ENCODE data around the gene ZBTB20.

The ZBTB20 gene

GRCh38 chr3:114732353-114732752, 414.7 kb downstream of the ZBTB20 start:
- DNase-seq (ENCODE audit: extremely low read depth, low read depth), result no peak
- no peak for TF ChIP-seq CTCF (IDR thresholded peaks at IDR 0.05; ENCODE audit: low read depth, low read length, missing control alignments)
- H3K4me3 ChIP-seq (replicated peaks; ENCODE audit: low read depth, low read length), result no peak overlapping the region

- DNase-seq (ENCODE audit: extremely low read depth, low read depth), result no peak
- H3K4me3 ChIP-seq (replicated peaks; ENCODE audit: low read depth, low read length), result no peak overlapping the region
- no peak for TF ChIP-seq CTCF (IDR thresholded peaks at IDR 0.05; ENCODE audit: low read depth, low read length, missing control alignments)
Observed at GRCh38 chr3:114730397-114730796, 416.7 kb downstream of the ZBTB20 start.

GRCh38 chr3:114727373-114727772, 419.7 kb downstream of the ZBTB20 start:
- no peak for TF ChIP-seq CTCF (IDR thresholded peaks at IDR 0.05; ENCODE audit: low read depth, low read length, missing control alignments)

GRCh38 chr3:114725966-114726365, 421.1 kb downstream of the ZBTB20 start:
- no peak overlapping the region for H3K4me3 ChIP-seq (replicated peaks; ENCODE audit: low read depth, low read length)
- no peak for DNase-seq (ENCODE audit: extremely low read depth, low read depth)
- TF ChIP-seq CTCF (IDR thresholded peaks at IDR 0.05; ENCODE audit: low read depth, low read length, missing control alignments), result no peak

More at GRCh38 chr3:114727373-114727772, 419.7 kb downstream of the ZBTB20 start:
- no peak overlapping the region for H3K4me3 ChIP-seq (replicated peaks; ENCODE audit: low read depth, low read length)
- no peak for DNase-seq (ENCODE audit: extremely low read depth, low read depth)

GRCh38 chr3:114722530-114722929, 424.6 kb downstream of the ZBTB20 start:
- TF ChIP-seq CTCF (IDR thresholded peaks at IDR 0.05; ENCODE audit: low read depth, low read length, missing control alignments), result no peak
- H3K4me3 ChIP-seq (replicated peaks; ENCODE audit: low read depth, low read length), result no peak overlapping the region
- no peak for DNase-seq (ENCODE audit: extremely low read depth, low read depth)

- TF ChIP-seq CTCF (IDR thresholded peaks at IDR 0.05; ENCODE audit: low read depth, low read length, missing control alignments), result no peak
- no peak for DNase-seq (ENCODE audit: extremely low read depth, low read depth)
- H3K4me3 ChIP-seq (replicated peaks; ENCODE audit: low read depth, low read length), result no peak overlapping the region
Observed at GRCh38 chr3:114721864-114722263, 425.2 kb downstream of the ZBTB20 start.

GRCh38 chr3:114721209-114721608, 425.9 kb downstream of the ZBTB20 start:
- H3K4me3 ChIP-seq (replicated peaks; ENCODE audit: low read depth, low read length), result no peak overlapping the region
- DNase-seq (ENCODE audit: extremely low read depth, low read depth), result no peak
- no peak for TF ChIP-seq CTCF (IDR thresholded peaks at IDR 0.05; ENCODE audit: low read depth, low read length, missing control alignments)

Measured in HFF-Myc (cell line).